Right lobe of liver (tissue), 4 donors: Measurements from ENCODE around the gene CTSE.

Experiments used
- CTCF ChIP-seq, 4 donors: fragments of 200-600 bp in 3 of 4; fragments of 450-650 bp in 1 of 4; IDR thresholded peaks; one replicate each; pipeline versions ENCODE4 v1.5.1 to v1.8.0; 2016 to 2022; ENCODE audit warnings: antibody characterized with exemption in 4 of 4, mild to moderate bottlenecking in 2 of 4
- POLR2A ChIP-seq: fragments of 450-650 bp; IDR thresholded peaks from one replicate; pipeline ENCODE4 v1.6.1; 2017; ENCODE audit warnings: antibody characterized with exemption, mild to moderate bottlenecking
- donor health status: DM: no; HTN: no; CAD: no.
- donor health status: DM: no; HTN: no; CAD: no.
- donor health status: DM: no; HTN: yes; CAD: no.

GRCh38 chr1:206023695-206024094 is at the start of gene CTSE:
- no peak for TF ChIP-seq CTCF (IDR thresholded peaks at IDR 0.05)
- TF ChIP-seq POLR2A: no peak
